HG02798 (cell line): Measurements from ENCODE around the gene POLR2H.
A peak's percentile ranks its signal among the peaks of the same experiment; 100 is the strongest.

ENCODE experiments used
- ATAC-seq: cut with Tn5 transposase; IDR thresholded peaks from one replicate; pipeline ENCODE4 v1.9.1; 2021; ENCODE audit warnings: mild to moderate bottlenecking; ENCODE audit not compliant: unreplicated experiment, poor library complexity

POLR2H gene

GRCh38 chr3:184351511-184352148 lies 9.9 kb upstream of the POLR2H start:
- ATAC-seq: no peak

- no peak for ATAC-seq
These were observed 9.2 kb upstream of the POLR2H start for GRCh38 chr3:184352149-184352785.

- no peak for ATAC-seq
These were observed 8.5 kb upstream of the POLR2H start for GRCh38 chr3:184352897-184353545.

GRCh38 chr3:184353546-184353941 lies 8.0 kb upstream of the POLR2H start:
- no peak for ATAC-seq

GRCh38 chr3:184354121-184354728 lies 7.3 kb upstream of the POLR2H start:
- no peak for ATAC-seq

GRCh38 chr3:184354754-184355153 lies 6.8 kb upstream of the POLR2H start:
- no peak for ATAC-seq

- no peak for ATAC-seq
These were observed 6.1 kb upstream of the POLR2H start for GRCh38 chr3:184355261-184356040.

- ATAC-seq: no peak
These were observed 4.0 kb upstream of the POLR2H start for GRCh38 chr3:184357248-184358123.

GRCh38 chr3:184358124-184358767 lies 3.3 kb upstream of the POLR2H start:
- no peak for ATAC-seq

GRCh38 chr3:184358921-184359350 lies 2.6 kb upstream of the POLR2H start:
- no peak for ATAC-seq

GRCh38 chr3:184359610-184360009 lies 1.9 kb upstream of the POLR2H start:
- no peak for ATAC-seq

- no peak for ATAC-seq
These were observed 1.2 kb upstream of the POLR2H start for GRCh38 chr3:184360070-184360928.

- peak; percentile 4 for ATAC-seq
These were observed 480 bp upstream of the POLR2H start for GRCh38 chr3:184360929-184361531.

- no peak for ATAC-seq
These were observed 590 bp downstream of the POLR2H start for GRCh38 chr3:184361932-184362667.

- peak; percentile 88 for ATAC-seq
These were observed 1.4 kb downstream of the POLR2H start for GRCh38 chr3:184362668-184363546.

- ATAC-seq: no peak
These were observed 5.2 kb downstream of the POLR2H start for GRCh38 chr3:184366619-184367289.
